OCI-LY1 (cell line): ENCODE data around the gene ADGRA3.
"Not testable (repeated sequence)": the region's sequence is repeated elsewhere in the genome, so short reads cannot be mapped to it uniquely, and the experiment has no call there.

ENCODE experiments used
- H2AFZ ChIP-seq: fragments of 200-600 bp; sonication (generic), shearing (Covaris generic); 2 replicates; pipeline ENCODE4 v1.6.0; 2014; ENCODE audit warnings: antibody characterized with exemption, mild to moderate bottlenecking, low read length
- H3F3A ChIP-seq: fragments of 200-600 bp; sonication (generic), shearing (Covaris generic); 2 replicates; pipeline ENCODE4 v1.6.0; 2014; ENCODE audit warnings: mild to moderate bottlenecking, antibody characterized with exemption, low read length, moderate library complexity; ENCODE audit not compliant: insufficient read depth
- H3K27ac ChIP-seq: fragments of 200-600 bp; sonication (generic); 2 replicates; pipeline ENCODE4 v1.5.1; 2014; ENCODE audit warnings: low read length, mixed run types, mild to moderate bottlenecking, low read depth; ENCODE audit not compliant: poor library complexity, severe bottlenecking
- H3K27me3 ChIP-seq: fragments of 200-600 bp; sonication (generic); 2 replicates; pipeline ENCODE4 v1.6.0; 2014; ENCODE audit warnings: antibody characterized with exemption, mild to moderate bottlenecking, low read length, moderate library complexity; ENCODE audit not compliant: insufficient read depth
- H3K36me3 ChIP-seq: fragments of 200-600 bp; sonication (generic); 2 replicates; pipeline ENCODE4 v1.6.1; 2014; ENCODE audit warnings: mild to moderate bottlenecking, antibody characterized with exemption, low read length, moderate library complexity, mixed read lengths; ENCODE audit not compliant: insufficient read depth
- H3K4me1 ChIP-seq: fragments of 200-600 bp; sonication (generic); 2 replicates; pipeline ENCODE4 v1.5.1; 2014; ENCODE audit warnings: mild to moderate bottlenecking, low read length, moderate library complexity; ENCODE audit not compliant: insufficient read depth, severe bottlenecking
- H3K4me2 ChIP-seq: fragments of 200-600 bp; sonication (generic), shearing (Covaris generic); 2 replicates; pipeline ENCODE4 v1.6.1; 2014; ENCODE audit warnings: low read length
- H3K4me3 ChIP-seq: fragments of 200-600 bp; sonication (generic); 2 replicates; pipeline ENCODE4 v1.5.1; 2014; ENCODE audit warnings: low read length, low read depth, mild to moderate bottlenecking, mixed read lengths; ENCODE audit not compliant: poor library complexity, severe bottlenecking
- H3K79me2 ChIP-seq: fragments of 200-600 bp; shearing (Covaris generic); 2 replicates; pipeline ENCODE4 v1.6.1; 2016; ENCODE audit warnings: mixed run types, low read length, mixed read lengths; ENCODE audit not compliant: insufficient read depth
- H3K9ac ChIP-seq: fragments of 200-600 bp; sonication (generic), shearing (Covaris generic); 2 replicates; pipeline ENCODE4 v1.6.1; 2014; ENCODE audit warnings: mild to moderate bottlenecking, low read length, mixed read lengths
- H3K9me2 ChIP-seq: fragments of 200-600 bp; sonication (generic), shearing (Covaris generic); 2 replicates; pipeline ENCODE4 v1.6.1; 2014; ENCODE audit warnings: low read depth, mild to moderate bottlenecking, low read length, mixed read lengths
- H3K9me3 ChIP-seq: fragments of 200-600 bp; shearing (Covaris generic); 2 replicates; pipeline ENCODE4 v1.6.1; 2014; ENCODE audit warnings: low read length, mixed read lengths
- H4K20me1 ChIP-seq: fragments of 200-600 bp; sonication (generic), shearing (Covaris generic); 2 replicates; pipeline ENCODE4 v1.6.0; 2016; ENCODE audit warnings: mild to moderate bottlenecking, low read length; ENCODE audit not compliant: insufficient read depth
- CTCF ChIP-seq: fragments of 200-600 bp; sonication (generic), shearing (Covaris generic); IDR thresholded peaks from 2 replicates; pipeline ENCODE4 v1.5.1; 2017; ENCODE audit warnings: mild to moderate bottlenecking, antibody characterized with exemption, low read length, moderate library complexity, mixed read lengths
- EZH2 ChIP-seq: fragments of 200-600 bp; sonication (generic), shearing (Covaris generic); IDR thresholded peaks from 2 replicates; pipeline ENCODE4 v1.8.0; 2017; ENCODE audit warnings: borderline replicate concordance, mixed run types, mild to moderate bottlenecking, antibody characterized with exemption, low read length, moderate library complexity, mixed read lengths

Gene ADGRA3

GRCh38 chr4:22389240-22389870 is 126.5 kb downstream of the ADGRA3 start:
- Histone ChIP-seq H3K9me2 (no peaks in the 10 kb centered on the region), H3K4me3 (no peak overlapping the region), H3K36me3 (no peaks in the 10 kb centered on the region), H2AFZ (no peak overlapping the region), H3K9ac (no peak overlapping the region), H4K20me1 (no peaks in the 10 kb centered on the region), H3K79me2 (no peaks in the 10 kb centered on the region), H3K4me1 (no peaks in the 10 kb centered on the region), H3K4me2 (no peak overlapping the region), H3F3A (no peaks in the 10 kb centered on the region), H3K27ac (no peak overlapping the region), H3K9me3 (no peaks in the 10 kb centered on the region), H3K27me3 (no peaks in the 10 kb centered on the region)
- no peak for TF ChIP-seq EZH2
- TF ChIP-seq CTCF: peak; percentile 59

GRCh38 chr4:22385611-22386011 is 130.3 kb downstream of the ADGRA3 start:
- Histone ChIP-seq H3K9me2 (no peaks in the 10 kb centered on the region), H3K9ac (no peak overlapping the region), H4K20me1 (no peaks in the 10 kb centered on the region), H3K4me2 (no peak overlapping the region), H3K79me2 (no peaks in the 10 kb centered on the region), H3K4me3 (no peak overlapping the region), H3K27ac (no peak overlapping the region), H3K36me3 (no peaks in the 10 kb centered on the region), H3K4me1 (no peaks in the 10 kb centered on the region), H3K27me3 (no peaks in the 10 kb centered on the region), H3K9me3 (no peaks in the 10 kb centered on the region), H2AFZ (no peak overlapping the region), H3F3A (no peaks in the 10 kb centered on the region)
- TF ChIP-seq CTCF (no peak), EZH2 (no peak)

GRCh38 chr4:22384154-22384553 is 131.7 kb downstream of the ADGRA3 start:
- Histone ChIP-seq H4K20me1 (no peaks in the 10 kb centered on the region), H3K9ac (no peak overlapping the region), H3K27ac (no peak overlapping the region), H3K4me1 (no peaks in the 10 kb centered on the region), H3K79me2 (no peaks in the 10 kb centered on the region), H3K9me3 (no peaks in the 10 kb centered on the region), H3F3A (no peaks in the 10 kb centered on the region), H3K4me3 (no peak overlapping the region), H3K36me3 (no peaks in the 10 kb centered on the region), H3K9me2 (no peaks in the 10 kb centered on the region), H3K4me2 (no peak overlapping the region), H3K27me3 (no peaks in the 10 kb centered on the region), H2AFZ (no peak overlapping the region)
- TF ChIP-seq EZH2: no peak
- no peak for TF ChIP-seq CTCF

GRCh38 chr4:22382216-22382615 is 133.7 kb downstream of the ADGRA3 start:
- H3K27ac ChIP-seq, H3K4me1 ChIP-seq, H3K36me3 ChIP-seq: not testable (repeated sequence)

More at GRCh38 chr4:22382216-22382615, 133.7 kb downstream of the ADGRA3 start:
- H3K9me3 ChIP-seq, H3K9me2 ChIP-seq, H4K20me1 ChIP-seq, H3K9ac ChIP-seq, H3K4me2 ChIP-seq, H2AFZ ChIP-seq, H3K4me3 ChIP-seq, H3F3A ChIP-seq, H3K79me2 ChIP-seq, H3K27me3 ChIP-seq: not testable (repeated sequence)
